Right atrium auricular region (tissue), 2 donors: ENCODE measurements around the gene MOAP1. TPM values are rescaled to one million over a fixed set of nuclear protein-coding genes. Genes with fewer than 3 reads are reported as not detected.

Source experiments
- DNase-seq: peaks from one replicate; pipeline ENCODE4 v3.0.0-alpha.2; 2019; ENCODE audit warnings: low spot score
- H3K27ac ChIP-seq, 2 donors: fragments of 200-600 bp; sonication (generic); 1 replicate in 1 of 2; 2 replicates in 1 of 2; pipeline ENCODE4 v1.5.1; 2016 to 2019
- H3K27me3 ChIP-seq, 2 donors: fragments of 200-600 bp; sonication (generic); one replicate each; pipeline versions ENCODE4 v1.5.1 to v1.6.0; 2017 to 2019
- H3K36me3 ChIP-seq: fragments of 200-600 bp; sonication (generic); one replicate; pipeline ENCODE4 v1.5.1; 2016
- H3K4me1 ChIP-seq, 2 donors: fragments of 200-600 bp; sonication (generic); one replicate each; pipeline versions ENCODE4 v1.5.1 to v1.6.0; 2017 to 2019
- H3K4me3 ChIP-seq, 2 donors: fragments of 200-600 bp; sonication (generic); 1 replicate in 1 of 2; 2 replicates in 1 of 2; pipeline ENCODE4 v1.5.1; 2017 to 2019; ENCODE audit warnings: mild to moderate bottlenecking in 1 of 2, moderate library complexity in 1 of 2
- H3K9me3 ChIP-seq, 2 donors: fragments of 200-600 bp; sonication (generic); one replicate each; pipeline ENCODE4 v1.5.1; 2019
- total RNA-seq, 2 donors: library from RNA; depleted of rRNA; stranded (reverse); fragments of >200 nt; gene quantifications; one replicate each; pipeline ENCODE4 v1.1.0, GENCODE V29; 2016
- TF ChIP-seq, protein P1 (sequence below), 2 donors: fragments of 200-600 bp; sonication (generic); IDR thresholded peaks; one replicate each; pipeline ENCODE4 v1.5.1; 2019; ENCODE audit warnings: antibody characterized with exemption in 2 of 2

MOAP1 gene
- total RNA-seq, 2 donors from 2014 or later, result 40.1 to 47.1 TPM

DNA sequence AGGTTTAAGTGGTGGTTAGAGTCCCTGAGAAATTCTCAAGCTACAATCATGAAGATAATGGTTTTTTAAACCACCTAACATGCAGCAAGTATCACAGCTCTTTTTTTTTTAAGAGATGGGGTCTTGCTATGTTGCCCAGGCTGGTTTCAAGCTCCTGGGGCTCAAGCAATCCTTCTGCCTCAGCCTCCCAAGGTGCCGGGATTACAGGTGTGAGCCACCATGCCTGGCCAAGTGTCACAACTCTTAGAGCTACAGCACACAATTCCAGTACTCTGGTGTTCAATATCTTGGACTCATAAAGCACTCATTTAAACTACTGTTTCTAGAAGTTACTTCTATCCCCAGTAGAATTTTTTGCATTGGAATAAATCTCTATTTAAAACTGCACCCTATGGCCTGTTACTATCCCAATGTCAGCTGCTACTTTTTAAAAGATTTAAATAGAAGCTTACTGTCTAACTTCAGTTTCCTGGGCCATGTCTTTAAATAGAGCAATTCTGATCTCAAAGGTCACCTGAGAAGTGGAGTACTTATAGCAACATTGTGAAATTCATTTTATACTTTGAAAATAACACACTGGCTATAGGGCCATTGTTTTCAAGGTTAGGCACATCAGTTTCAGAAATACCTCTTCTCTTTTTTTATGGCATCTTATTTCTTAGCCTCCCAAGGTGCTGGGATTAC is 10.8 kb upstream of the MOAP1 start:
- TF ChIP-seq, protein P1, sequence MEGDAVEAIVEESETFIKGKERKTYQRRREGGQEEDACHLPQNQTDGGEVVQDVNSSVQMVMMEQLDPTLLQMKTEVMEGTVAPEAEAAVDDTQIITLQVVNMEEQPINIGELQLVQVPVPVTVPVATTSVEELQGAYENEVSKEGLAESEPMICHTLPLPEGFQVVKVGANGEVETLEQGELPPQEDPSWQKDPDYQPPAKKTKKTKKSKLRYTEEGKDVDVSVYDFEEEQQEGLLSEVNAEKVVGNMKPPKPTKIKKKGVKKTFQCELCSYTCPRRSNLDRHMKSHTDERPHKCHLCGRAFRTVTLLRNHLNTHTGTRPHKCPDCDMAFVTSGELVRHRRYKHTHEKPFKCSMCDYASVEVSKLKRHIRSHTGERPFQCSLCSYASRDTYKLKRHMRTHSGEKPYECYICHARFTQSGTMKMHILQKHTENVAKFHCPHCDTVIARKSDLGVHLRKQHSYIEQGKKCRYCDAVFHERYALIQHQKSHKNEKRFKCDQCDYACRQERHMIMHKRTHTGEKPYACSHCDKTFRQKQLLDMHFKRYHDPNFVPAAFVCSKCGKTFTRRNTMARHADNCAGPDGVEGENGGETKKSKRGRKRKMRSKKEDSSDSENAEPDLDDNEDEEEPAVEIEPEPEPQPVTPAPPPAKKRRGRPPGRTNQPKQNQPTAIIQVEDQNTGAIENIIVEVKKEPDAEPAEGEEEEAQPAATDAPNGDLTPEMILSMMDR (IDR thresholded peaks at IDR 0.05), result no peak
- Histone ChIP-seq H3K36me3 (no peaks in the 10 kb centered on the region), H3K27me3 (no peaks in the 10 kb centered on the region), H3K4me3 (no peak overlapping the region), H3K27ac (no peak overlapping the region), H3K9me3 (no peaks in the 10 kb centered on the region), H3K4me1 (no peaks in the 10 kb centered on the region)
- no peak for DNase-seq

- H3K27me3 ChIP-seq, result no peaks in the 10 kb centered on the region
- TF ChIP-seq, protein P1 (IDR thresholded peaks at IDR 0.05), result no peak
- peaks cover 0 to 22% of the 10 kb centered on the region in 2 donors for H3K4me1 ChIP-seq
- peaks cover under 1% of the 10 kb centered on the region for H3K36me3 ChIP-seq
- no peak overlapping the region for H3K27ac ChIP-seq
- H3K4me3 ChIP-seq, result no peak overlapping the region
- no peaks in the 10 kb centered on the region for H3K9me3 ChIP-seq
- DNase-seq, result no peak
Measured at GRCh38 chr14:93186956-93187355, 2.3 kb upstream of the MOAP1 start.

DNA sequence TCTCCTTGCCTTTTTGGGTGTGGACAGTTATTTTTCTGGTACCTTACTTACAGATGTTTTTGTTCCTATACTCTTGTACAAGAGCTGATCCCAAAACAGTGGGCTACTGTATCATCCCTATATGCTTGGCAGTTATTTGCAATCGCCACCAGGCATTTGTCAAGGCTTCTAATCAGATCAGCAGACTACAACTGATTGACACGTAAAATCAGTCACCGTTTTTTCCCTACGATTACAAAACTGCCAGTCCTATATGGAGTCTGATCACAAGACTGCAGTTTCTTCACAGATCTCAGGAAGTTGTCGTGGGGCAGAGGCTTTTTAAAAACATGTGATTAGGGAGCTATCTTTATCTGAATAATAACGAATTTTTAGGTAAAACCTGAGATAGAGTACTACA is 1.8 kb upstream of the MOAP1 start:
- H3K27me3 ChIP-seq, result no peaks in the 10 kb centered on the region
- TF ChIP-seq, protein P1 (IDR thresholded peaks at IDR 0.05), result no peak
- H3K36me3 ChIP-seq, result peaks cover 5% of the 10 kb centered on the region
- no peaks in the 10 kb centered on the region for H3K9me3 ChIP-seq
- H3K27ac ChIP-seq, result peak overlapping the region in 1 of 2 donors; percentile 94
- no peak for DNase-seq
- H3K4me1 ChIP-seq, result peaks cover 0 to 22% of the 10 kb centered on the region in 2 donors
- H3K4me3 ChIP-seq, result no peak overlapping the region

DNA sequence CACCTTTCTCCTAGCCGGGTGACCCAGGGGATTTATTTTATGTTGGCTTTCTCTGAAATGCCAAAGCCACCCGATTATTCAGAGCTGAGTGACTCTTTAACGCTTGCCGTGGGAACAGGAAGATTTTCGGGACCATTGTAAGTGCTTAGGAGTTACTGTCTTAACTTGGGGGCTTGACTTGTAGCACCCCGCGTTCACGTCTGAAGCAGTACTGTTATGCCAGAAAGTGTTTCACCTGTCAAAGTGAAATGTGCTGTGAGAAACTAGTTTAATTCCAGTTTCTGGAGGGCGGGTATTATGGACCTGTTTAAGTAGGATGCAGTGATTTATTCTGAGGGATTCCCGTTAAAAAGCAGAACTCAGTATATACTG is 638 bp upstream of the MOAP1 start:
- Histone ChIP-seq H3K36me3 (peaks cover 6% of the 10 kb centered on the region), H3K4me1 (peaks cover 0 to 22% of the 10 kb centered on the region in 2 donors), H3K27ac (peak overlapping the region; percentile 94), H3K9me3 (no peaks in the 10 kb centered on the region), H3K4me3 (peak overlapping the region; percentile 81 to 88), H3K27me3 (no peaks in the 10 kb centered on the region)
- TF ChIP-seq, protein P1 (IDR thresholded peaks at IDR 0.05), result no peak
- DNase-seq, result no peak

DNA sequence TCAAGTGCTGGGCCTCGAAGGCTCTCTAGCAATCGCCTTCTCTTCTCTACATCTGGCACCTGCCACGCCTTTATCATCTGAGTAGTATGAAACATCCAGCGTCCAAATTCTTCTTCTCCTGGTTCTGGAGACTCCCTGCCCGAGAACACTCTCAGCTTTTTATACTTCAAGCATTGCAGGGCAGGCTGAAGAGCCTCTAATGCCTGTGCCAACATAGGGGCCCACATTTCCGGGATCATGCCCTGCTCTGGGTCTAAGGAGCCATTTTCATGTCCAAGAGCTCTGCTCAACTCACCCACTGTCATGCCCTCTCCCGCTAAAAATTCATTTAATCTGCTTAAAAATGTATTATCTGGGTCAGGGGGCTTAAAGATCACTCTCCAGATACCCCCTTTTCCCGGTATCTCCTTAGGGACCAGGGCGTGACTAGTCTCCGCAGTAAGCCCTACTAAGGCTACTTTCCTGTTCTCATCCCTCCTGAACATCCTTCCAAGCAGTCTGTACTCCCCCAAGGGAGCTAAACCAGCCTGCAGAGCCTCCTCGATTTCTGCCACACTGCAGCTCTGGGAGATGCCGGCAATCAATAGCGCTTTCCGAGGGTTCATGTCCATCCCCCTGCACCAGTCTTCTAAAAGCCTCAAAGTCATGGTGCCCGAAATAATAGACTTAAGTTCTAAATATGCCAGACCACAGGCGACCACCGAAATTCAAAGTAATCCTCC is 940 bp downstream of the MOAP1 start:
- H3K36me3 ChIP-seq, result peaks cover 6% of the 10 kb centered on the region
- peaks cover 0 to 22% of the 10 kb centered on the region in 2 donors for H3K4me1 ChIP-seq
- no peaks in the 10 kb centered on the region for H3K27me3 ChIP-seq
- H3K9me3 ChIP-seq, result no peaks in the 10 kb centered on the region
- H3K27ac ChIP-seq, result peak overlapping the region; percentile 94
- TF ChIP-seq, protein P1 (IDR thresholded peaks at IDR 0.05), result no peak
- no peak for DNase-seq
- peak overlapping the region; percentile 81 to 88 for H3K4me3 ChIP-seq
